ENCODE data around the gene MRPL36. TPM values are rescaled to one million over a fixed set of nuclear protein-coding genes. Genes with fewer than 3 reads are reported as not detected.

Gene MRPL36
- total RNA-seq, 1 experiment from 2014 or later = 102 TPM

DNA sequence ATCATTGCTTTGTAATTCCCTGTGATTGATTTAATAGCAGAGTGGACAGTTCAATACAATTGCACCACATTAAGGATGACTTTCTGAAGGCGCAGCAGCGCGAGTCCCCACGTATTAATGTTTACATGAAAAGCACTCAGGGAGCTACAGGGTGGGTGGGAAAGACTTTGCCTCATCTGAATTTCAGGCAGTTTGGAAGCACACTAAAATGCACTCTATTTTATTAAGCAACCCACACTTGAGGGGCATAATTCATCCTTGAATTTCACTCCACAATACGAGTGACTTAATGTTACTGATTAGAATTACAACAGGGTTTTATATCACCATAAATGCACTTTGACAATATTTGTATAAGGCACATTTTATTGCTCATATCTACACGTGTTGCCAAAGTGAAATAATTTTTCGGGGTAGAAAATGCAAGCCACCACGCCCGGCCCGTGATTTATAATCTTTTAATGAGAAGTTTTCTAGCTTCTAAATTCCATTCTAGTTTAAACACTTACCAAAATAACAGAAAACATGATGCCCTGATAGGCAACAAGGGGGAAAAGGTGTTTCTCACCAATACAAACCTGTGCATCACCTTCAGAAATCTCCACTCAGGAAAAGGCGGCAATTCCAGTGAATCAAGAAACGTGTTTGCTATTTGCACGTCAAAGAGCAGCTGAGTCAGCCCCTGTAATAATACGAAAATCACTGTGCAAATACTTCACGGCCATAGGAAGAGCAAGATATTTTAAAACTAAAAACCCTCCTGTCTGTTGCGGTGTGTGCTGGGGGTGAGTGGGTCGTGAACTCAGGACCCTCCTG lies 42.6 kb upstream of the MRPL36 start:
- no peak for DNase-seq (ENCODE audit: low spot score)
- H3K9me3 ChIP-seq (ENCODE audit: low read depth, low read length, poor library complexity, severe bottlenecking) = no peaks in the 10 kb centered on the region
- intact Hi-C loops (cut with micrococcal nuclease; ENCODE audit: unreplicated experiment) = no loop called here
- no TSS peak for BruUV-seq (replicated peaks)
- no peaks in the 10 kb centered on the region for H3K36me3 ChIP-seq (ENCODE audit: insufficient read depth, low read length, poor library complexity, severe bottlenecking)
- ChIA-PET CTCF (no interaction called here), POLR2A (ENCODE audit: low non-redundant PET) (no interaction called here)
- H3K27ac ChIP-seq (ENCODE audit: low read depth, low read length, poor library complexity, severe bottlenecking) = no peak overlapping the region
- peaks cover 2% of the 10 kb centered on the region for H3K27me3 ChIP-seq (replicated peaks; ENCODE audit: insufficient read depth, low read depth, low read length, poor library complexity)
- TF ChIP-seq EZH2 (IDR thresholded peaks at IDR 0.05; ENCODE audit: borderline replicate concordance, low read depth, low read length, poor library complexity, severe bottlenecking) = no peak
- TF ChIP-seq, protein P1, sequence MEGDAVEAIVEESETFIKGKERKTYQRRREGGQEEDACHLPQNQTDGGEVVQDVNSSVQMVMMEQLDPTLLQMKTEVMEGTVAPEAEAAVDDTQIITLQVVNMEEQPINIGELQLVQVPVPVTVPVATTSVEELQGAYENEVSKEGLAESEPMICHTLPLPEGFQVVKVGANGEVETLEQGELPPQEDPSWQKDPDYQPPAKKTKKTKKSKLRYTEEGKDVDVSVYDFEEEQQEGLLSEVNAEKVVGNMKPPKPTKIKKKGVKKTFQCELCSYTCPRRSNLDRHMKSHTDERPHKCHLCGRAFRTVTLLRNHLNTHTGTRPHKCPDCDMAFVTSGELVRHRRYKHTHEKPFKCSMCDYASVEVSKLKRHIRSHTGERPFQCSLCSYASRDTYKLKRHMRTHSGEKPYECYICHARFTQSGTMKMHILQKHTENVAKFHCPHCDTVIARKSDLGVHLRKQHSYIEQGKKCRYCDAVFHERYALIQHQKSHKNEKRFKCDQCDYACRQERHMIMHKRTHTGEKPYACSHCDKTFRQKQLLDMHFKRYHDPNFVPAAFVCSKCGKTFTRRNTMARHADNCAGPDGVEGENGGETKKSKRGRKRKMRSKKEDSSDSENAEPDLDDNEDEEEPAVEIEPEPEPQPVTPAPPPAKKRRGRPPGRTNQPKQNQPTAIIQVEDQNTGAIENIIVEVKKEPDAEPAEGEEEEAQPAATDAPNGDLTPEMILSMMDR (conservative IDR thresholded peaks at IDR 0.05; ENCODE audit: low read depth, low read length) = no peak
- no peak overlapping the region for H3K4me3 ChIP-seq (ENCODE audit: low read depth, low read length, poor library complexity, severe bottlenecking)
- no peaks in the 10 kb centered on the region for H3K4me1 ChIP-seq (ENCODE audit: insufficient read depth, low read length, poor library complexity, severe bottlenecking)

DNA sequence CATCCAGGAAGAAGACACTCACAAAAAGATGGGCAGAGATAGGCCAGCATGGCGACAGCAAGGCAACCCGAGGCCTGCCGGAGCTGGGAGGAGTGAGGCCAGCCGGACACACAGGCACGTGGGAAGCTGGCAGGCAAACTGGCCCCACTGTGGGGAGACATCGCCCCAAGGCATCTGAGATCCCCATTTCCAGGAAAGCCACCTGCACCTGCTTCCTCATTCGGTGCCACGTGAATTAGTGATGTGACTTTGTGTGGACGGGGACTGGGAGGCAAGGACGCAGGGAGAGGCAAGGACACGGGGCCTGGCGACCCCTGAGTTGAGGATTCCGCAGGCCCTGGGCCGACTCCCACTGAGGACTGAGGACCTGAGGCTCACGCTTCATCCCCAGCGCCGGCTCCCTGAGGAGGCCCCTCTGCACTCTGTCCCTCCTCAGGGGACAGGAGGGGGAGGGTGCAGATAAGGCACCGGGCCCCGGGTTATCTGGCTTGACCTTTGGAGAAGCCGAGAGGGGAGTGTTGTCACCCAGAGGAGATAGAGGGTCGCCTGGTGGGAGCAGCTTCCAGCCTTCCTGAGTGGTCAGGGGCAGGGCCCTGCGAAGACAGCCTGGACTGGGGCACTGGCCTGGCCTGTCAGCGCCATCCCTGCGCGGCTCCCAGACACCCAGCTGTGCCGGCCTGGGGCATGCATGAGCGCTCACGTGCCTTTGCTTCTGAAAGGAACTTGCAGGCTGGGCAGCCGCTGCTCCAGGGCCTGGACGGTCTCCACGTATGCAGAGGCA lies 41.3 kb upstream of the MRPL36 start:
- ChIA-PET CTCF (no interaction called here), POLR2A (ENCODE audit: low non-redundant PET) (no interaction called here)
- DNase-seq (ENCODE audit: low spot score) = no peak
- intact Hi-C loops (cut with micrococcal nuclease; ENCODE audit: unreplicated experiment) = no loop called here
- no TSS peak for BruUV-seq (replicated peaks)
- H3K9me3 ChIP-seq (ENCODE audit: low read depth, low read length, poor library complexity, severe bottlenecking) = no peaks in the 10 kb centered on the region
- H3K27me3 ChIP-seq (replicated peaks; ENCODE audit: insufficient read depth, low read depth, low read length, poor library complexity) = no peaks in the 10 kb centered on the region
- no peaks in the 10 kb centered on the region for H3K4me1 ChIP-seq (ENCODE audit: insufficient read depth, low read length, poor library complexity, severe bottlenecking)
- no peak overlapping the region for H3K27ac ChIP-seq (ENCODE audit: low read depth, low read length, poor library complexity, severe bottlenecking)
- no peaks in the 10 kb centered on the region for H3K36me3 ChIP-seq (ENCODE audit: insufficient read depth, low read length, poor library complexity, severe bottlenecking)
- H3K4me3 ChIP-seq (ENCODE audit: low read depth, low read length, poor library complexity, severe bottlenecking) = no peak overlapping the region
- TF ChIP-seq, protein P1 (conservative IDR thresholded peaks at IDR 0.05; ENCODE audit: low read depth, low read length) = no peak
- TF ChIP-seq EZH2 (IDR thresholded peaks at IDR 0.05; ENCODE audit: borderline replicate concordance, low read depth, low read length, poor library complexity, severe bottlenecking) = no peak

DNA sequence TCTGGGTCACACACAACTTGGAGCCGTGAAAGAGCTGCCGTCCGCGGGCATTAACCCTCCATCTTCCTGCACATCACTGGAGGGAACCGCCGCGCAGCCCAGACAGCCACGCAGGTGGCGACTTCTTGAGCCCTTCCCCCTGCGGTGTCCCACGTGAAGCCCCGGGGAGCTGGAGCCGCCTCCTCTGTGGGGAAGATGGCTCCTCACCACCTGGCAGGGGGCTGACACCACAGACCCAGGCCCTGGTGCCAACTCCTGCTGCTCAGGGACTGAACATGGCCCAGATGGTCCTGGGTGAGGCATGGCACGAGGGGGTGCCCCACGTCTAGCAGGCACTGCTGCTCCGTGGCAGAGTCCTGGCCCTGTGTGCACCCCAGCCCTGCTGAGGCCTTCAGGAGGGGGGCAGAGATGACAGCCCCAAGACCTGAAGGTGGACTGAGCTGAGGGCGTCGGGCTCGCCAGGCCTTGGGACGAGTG lies 40.5 kb upstream of the MRPL36 start:
- H3K4me1 ChIP-seq (ENCODE audit: insufficient read depth, low read length, poor library complexity, severe bottlenecking) = no peaks in the 10 kb centered on the region
- H3K27ac ChIP-seq (ENCODE audit: low read depth, low read length, poor library complexity, severe bottlenecking) = no peak overlapping the region
- no peak for DNase-seq (ENCODE audit: low spot score)
- ChIA-PET POLR2A (ENCODE audit: low non-redundant PET) (no interaction called here), CTCF (no interaction called here)
- H3K9me3 ChIP-seq (ENCODE audit: low read depth, low read length, poor library complexity, severe bottlenecking) = no peaks in the 10 kb centered on the region
- BruUV-seq (replicated peaks) = no TSS peak
- H3K27me3 ChIP-seq (replicated peaks; ENCODE audit: insufficient read depth, low read depth, low read length, poor library complexity) = peaks cover under 1% of the 10 kb centered on the region
- no peak overlapping the region for H3K4me3 ChIP-seq (ENCODE audit: low read depth, low read length, poor library complexity, severe bottlenecking)
- no peak for TF ChIP-seq EZH2 (IDR thresholded peaks at IDR 0.05; ENCODE audit: borderline replicate concordance, low read depth, low read length, poor library complexity, severe bottlenecking)
- TF ChIP-seq, protein P1 (conservative IDR thresholded peaks at IDR 0.05; ENCODE audit: low read depth, low read length) = no peak
- intact Hi-C loops (cut with micrococcal nuclease; ENCODE audit: unreplicated experiment) = no loop called here
- no peaks in the 10 kb centered on the region for H3K36me3 ChIP-seq (ENCODE audit: insufficient read depth, low read length, poor library complexity, severe bottlenecking)

Data from A673 (cell line).